Measurements from ENCODE around the gene CEP72.

DNA sequence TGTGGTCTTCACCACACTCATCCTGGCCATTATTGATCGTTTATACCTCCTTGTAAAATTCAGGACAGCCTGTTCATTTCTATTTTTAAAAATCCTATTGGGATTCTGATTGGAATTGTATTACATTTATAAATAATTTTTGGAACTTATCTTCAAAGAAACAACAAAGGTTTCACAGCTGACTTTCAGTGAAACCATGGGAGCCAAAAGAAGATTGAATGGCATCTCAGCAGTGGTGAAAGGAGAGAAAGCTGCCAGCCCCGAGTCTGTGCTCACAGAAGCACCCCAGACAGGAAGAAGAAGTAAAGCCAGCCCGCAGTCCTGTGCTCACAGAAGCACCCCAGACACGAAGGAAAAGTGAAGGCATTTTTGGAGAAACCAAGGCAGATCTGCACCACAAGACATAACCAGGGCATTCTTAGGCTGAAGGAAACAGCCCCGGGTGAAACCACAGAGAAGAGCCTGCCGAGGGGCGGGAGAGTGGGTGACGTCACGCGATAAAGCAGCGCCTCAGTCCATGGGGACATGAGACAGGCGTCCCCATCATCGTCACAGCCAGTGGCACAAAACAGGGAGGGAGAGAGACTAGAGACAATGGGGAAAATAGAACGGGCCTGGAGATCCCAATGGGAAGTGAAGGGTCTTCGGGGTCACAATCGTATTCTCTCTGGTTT is 45.4 kb upstream of the CEP72 start:
- TF ChIP-seq, protein P1, sequence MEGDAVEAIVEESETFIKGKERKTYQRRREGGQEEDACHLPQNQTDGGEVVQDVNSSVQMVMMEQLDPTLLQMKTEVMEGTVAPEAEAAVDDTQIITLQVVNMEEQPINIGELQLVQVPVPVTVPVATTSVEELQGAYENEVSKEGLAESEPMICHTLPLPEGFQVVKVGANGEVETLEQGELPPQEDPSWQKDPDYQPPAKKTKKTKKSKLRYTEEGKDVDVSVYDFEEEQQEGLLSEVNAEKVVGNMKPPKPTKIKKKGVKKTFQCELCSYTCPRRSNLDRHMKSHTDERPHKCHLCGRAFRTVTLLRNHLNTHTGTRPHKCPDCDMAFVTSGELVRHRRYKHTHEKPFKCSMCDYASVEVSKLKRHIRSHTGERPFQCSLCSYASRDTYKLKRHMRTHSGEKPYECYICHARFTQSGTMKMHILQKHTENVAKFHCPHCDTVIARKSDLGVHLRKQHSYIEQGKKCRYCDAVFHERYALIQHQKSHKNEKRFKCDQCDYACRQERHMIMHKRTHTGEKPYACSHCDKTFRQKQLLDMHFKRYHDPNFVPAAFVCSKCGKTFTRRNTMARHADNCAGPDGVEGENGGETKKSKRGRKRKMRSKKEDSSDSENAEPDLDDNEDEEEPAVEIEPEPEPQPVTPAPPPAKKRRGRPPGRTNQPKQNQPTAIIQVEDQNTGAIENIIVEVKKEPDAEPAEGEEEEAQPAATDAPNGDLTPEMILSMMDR (IDR thresholded peaks at IDR 0.05), result no peak
- TF ChIP-seq POLR2A (IDR thresholded peaks at IDR 0.05) (no peak), POLR2AphosphoS5 (IDR thresholded peaks at IDR 0.05; ENCODE audit: insufficient read depth in 1 of 2, low read depth in 1 of 2) (no peak)
